Right renal pelvis (tissue), 4 donors: ENCODE results near the gene RHOV. TPM values are rescaled to one million over a fixed set of nuclear protein-coding genes. Genes with fewer than 3 reads are reported as not detected.

Experiments
- polyA plus RNA-seq, 4 donors: library from polyadenylated mRNA; unstranded; fragments of 120-200 nt; gene quantifications; one replicate each; pipeline ENCODE4 v1.2.1, GENCODE V29; 2013; ENCODE audit not compliant: insufficient read length in 4 of 4

RHOV gene
- polyA plus RNA-seq, 4 donors: 1.8 to 2.6 (median 2.1) TPM

Other genes starting within 250 kb of the RHOV start
- 10 to 100 TPM; 10.8 to 14.0 (median 12.7) TPM for gene RAD51, start 179.1 kb downstream of the RHOV start, polyA plus RNA-seq
- 10 to 100 TPM; 38.9 to 43.9 (median 39.2) TPM for gene RMDN3, start 119.0 kb downstream of the RHOV start, polyA plus RNA-seq
- 10 to 100 TPM; 33.4 to 59.2 (median 36.9) TPM for gene GCHFR, start 110.2 kb downstream of the RHOV start, polyA plus RNA-seq
- gene C15orf62, start 104.3 kb downstream of the RHOV start, polyA plus RNA-seq: 1 to 10 TPM; 2.0 to 2.8 (median 2.2) TPM
- 10 to 100 TPM; 25.4 to 28.4 (median 28.0) TPM for gene ZFYVE19, start 67.1 kb downstream of the RHOV start, polyA plus RNA-seq
- 10 to 100 TPM; 34.2 to 40.4 (median 35.9) TPM for gene DNAJC17, start 66.8 kb downstream of the RHOV start, polyA plus RNA-seq
- under 1 TPM; 0.46 to 0.61 (median 0.52) TPM for gene PPP1R14D, start 45.5 kb downstream of the RHOV start, polyA plus RNA-seq
- gene SPINT1, start 30.2 kb downstream of the RHOV start, polyA plus RNA-seq: 10 to 100 TPM; 61.5 to 79.5 (median 71.2) TPM
- 10 to 100 TPM; 15.3 to 19.7 (median 16.8) TPM for gene VPS18, start 20.2 kb upstream of the RHOV start, polyA plus RNA-seq
- gene DLL4, start 55.1 kb upstream of the RHOV start, polyA plus RNA-seq: 1 to 10 TPM; 6.9 to 10.0 (median 9.2) TPM
- 1 to 10 TPM; 3.2 to 4.4 (median 3.9) TPM for gene CHAC1, start 79.2 kb upstream of the RHOV start, polyA plus RNA-seq
- gene INO80, start 242.0 kb upstream of the RHOV start, polyA plus RNA-seq: 10 to 100 TPM; 20.1 to 22.9 (median 21.5) TPM